HEK293 (cell line): Measurements from ENCODE around the gene FSCN2.

Experiments used
- KLF8 ChIP-seq: fragments of 450-650 bp; formaldehyde crosslinking; IDR thresholded peaks from 2 replicates; pipeline ENCODE4 v1.5.1; 2016; ENCODE audit warnings: missing biosample characterization, missing genetic modification characterization
- SCRT2 ChIP-seq: fragments of 450-650 bp; formaldehyde crosslinking; IDR thresholded peaks from 2 replicates; pipeline ENCODE4 v1.5.1; 2016; ENCODE audit warnings: missing biosample characterization, missing genetic modification characterization
- YY1 ChIP-seq: fragments of 450-650 bp; formaldehyde crosslinking; IDR thresholded peaks from 2 replicates; pipeline ENCODE4 v1.5.1; 2018; ENCODE audit warnings: missing biosample characterization, missing genetic modification characterization
- ZBTB7A ChIP-seq: fragments of 450-650 bp; formaldehyde crosslinking; IDR thresholded peaks from 2 replicates; pipeline ENCODE4 v1.5.1; 2016; ENCODE audit warnings: low read depth, missing biosample characterization, missing genetic modification characterization
- ZBTB8A ChIP-seq: fragments of 450-650 bp; formaldehyde crosslinking; IDR thresholded peaks from 2 replicates; pipeline ENCODE4 v1.5.1; 2016; ENCODE audit warnings: missing biosample characterization, missing genetic modification characterization
- ZNF24 ChIP-seq: fragments of 450-650 bp; formaldehyde crosslinking; IDR thresholded peaks from 2 replicates; pipeline ENCODE4 v1.5.1; 2016; ENCODE audit warnings: missing biosample characterization, missing genetic modification characterization
- ZNF274 ChIP-seq, 2 experiments: fragments of 200-500 bp in 1 of 2; fragments of 450-650 bp in 1 of 2; sonication (Bioruptor generic) in 1 of 2; formaldehyde crosslinking in 1 of 2; IDR thresholded peaks; 2 replicates each; pipeline versions ENCODE4 v1.5.1 to v1.6.1; 2014 to 2016; ENCODE audit warnings: borderline replicate concordance in 1 of 2, inconsistent platforms in 1 of 2, low read length in 1 of 2, missing biosample characterization in 1 of 2, missing genetic modification characterization in 1 of 2
- ZNF292 ChIP-seq: fragments of 450-650 bp; formaldehyde crosslinking; IDR thresholded peaks from 2 replicates; pipeline ENCODE4 v1.5.1; 2016; ENCODE audit warnings: low read depth, missing biosample characterization, missing genetic modification characterization, borderline replicate concordance
- ZNF76 ChIP-seq: fragments of 450-650 bp; formaldehyde crosslinking; IDR thresholded peaks from 2 replicates; pipeline ENCODE4; 2016; ENCODE audit warnings: low read depth, missing biosample characterization, missing genetic modification characterization, borderline replicate concordance
- ZNF776 ChIP-seq: fragments of 450-650 bp; formaldehyde crosslinking; IDR thresholded peaks from 2 replicates; pipeline ENCODE4 v1.5.0; 2017; ENCODE audit warnings: missing biosample characterization, missing genetic modification characterization, borderline replicate concordance
- TF ChIP-seq, protein P1 (sequence below): fragments of 450-650 bp; formaldehyde crosslinking; IDR thresholded peaks from 2 replicates; pipeline ENCODE4 v1.5.1; 2016; ENCODE audit warnings: missing biosample characterization, missing genetic modification characterization

DNA sequence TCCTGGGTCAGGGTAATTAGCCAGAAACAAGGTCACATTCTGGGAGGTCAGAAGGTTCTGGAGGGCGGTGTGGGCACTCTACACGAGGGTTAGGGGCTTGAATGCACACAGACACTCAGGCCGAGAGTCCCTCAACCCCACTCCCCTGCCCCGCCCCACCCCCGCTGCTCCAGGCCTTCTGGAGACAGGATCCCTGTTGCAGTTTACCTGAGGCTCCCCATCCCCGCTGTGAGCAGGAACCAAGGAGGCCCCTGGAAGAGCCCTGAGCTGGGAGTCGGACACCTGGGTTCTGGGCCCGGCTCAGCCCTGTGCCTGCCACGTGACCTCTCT, 11.2 kb upstream of the FSCN2 start:
- no peak for TF ChIP-seq ZBTB7A (tag by site-specific recombination)
- TF ChIP-seq, protein P1, sequence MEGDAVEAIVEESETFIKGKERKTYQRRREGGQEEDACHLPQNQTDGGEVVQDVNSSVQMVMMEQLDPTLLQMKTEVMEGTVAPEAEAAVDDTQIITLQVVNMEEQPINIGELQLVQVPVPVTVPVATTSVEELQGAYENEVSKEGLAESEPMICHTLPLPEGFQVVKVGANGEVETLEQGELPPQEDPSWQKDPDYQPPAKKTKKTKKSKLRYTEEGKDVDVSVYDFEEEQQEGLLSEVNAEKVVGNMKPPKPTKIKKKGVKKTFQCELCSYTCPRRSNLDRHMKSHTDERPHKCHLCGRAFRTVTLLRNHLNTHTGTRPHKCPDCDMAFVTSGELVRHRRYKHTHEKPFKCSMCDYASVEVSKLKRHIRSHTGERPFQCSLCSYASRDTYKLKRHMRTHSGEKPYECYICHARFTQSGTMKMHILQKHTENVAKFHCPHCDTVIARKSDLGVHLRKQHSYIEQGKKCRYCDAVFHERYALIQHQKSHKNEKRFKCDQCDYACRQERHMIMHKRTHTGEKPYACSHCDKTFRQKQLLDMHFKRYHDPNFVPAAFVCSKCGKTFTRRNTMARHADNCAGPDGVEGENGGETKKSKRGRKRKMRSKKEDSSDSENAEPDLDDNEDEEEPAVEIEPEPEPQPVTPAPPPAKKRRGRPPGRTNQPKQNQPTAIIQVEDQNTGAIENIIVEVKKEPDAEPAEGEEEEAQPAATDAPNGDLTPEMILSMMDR, result no peak
- TF ChIP-seq ZNF76, result no peak
- TF ChIP-seq ZNF24 (tag by site-specific recombination), result no peak
- TF ChIP-seq YY1 (tag by site-specific recombination), result no peak
- no peak for TF ChIP-seq ZBTB8A (tag by site-specific recombination)
- no peak for TF ChIP-seq ZNF274 (IDR thresholded peaks at IDR 0.05; ENCODE audit: low read length)
- TF ChIP-seq ZNF274 (tag by site-specific recombination; IDR thresholded peaks at IDR 0.05; ENCODE audit: borderline replicate concordance), result no peak
- no peak for TF ChIP-seq SCRT2 (tag by site-specific recombination)
- no peak for TF ChIP-seq ZNF776 (tag by site-specific recombination)
- TF ChIP-seq ZNF292, result no peak
- TF ChIP-seq KLF8 (tag by site-specific recombination), result no peak
